ENCODE results near the gene LATS2. TPM values are rescaled to one million over a fixed set of nuclear protein-coding genes. Genes with fewer than 3 reads are reported as not detected.

Gene LATS2
- total and polyA plus RNA-seq, 2 of the 8 experiments (the other 6 are each of a cell fraction or from before 2014, with no cell fraction given): 8.3 to 26.2 TPM

GRCh38 chr13:21011378-21011777 lies 50.0 kb downstream of the LATS2 start (continued):
- TF ChIP-seq CHD7 (IDR thresholded peaks at IDR 0.05; ENCODE audit: insufficient replicate concordance, low read length): no peak
- TF ChIP-seq ZNF274 (IDR thresholded peaks at IDR 0.05; ENCODE audit: borderline replicate concordance, extremely low read depth, low read length): no peak
- no peak for TF ChIP-seq ASH2L (IDR thresholded peaks at IDR 0.05; ENCODE audit: low read length)
- no peak for TF ChIP-seq SIN3A (conservative IDR thresholded peaks at IDR 0.05 in 1 of 2, IDR thresholded peaks at IDR 0.05 in 1 of 2; ENCODE audit: low read depth in 1 of 2, low read length in 2 of 2)
- TF ChIP-seq CEBPB (IDR thresholded peaks at IDR 0.05; ENCODE audit: low read depth, low read length): no peak
- no peak for TF ChIP-seq HDAC2 (IDR thresholded peaks at IDR 0.05; ENCODE audit: borderline replicate concordance in 1 of 2, low read depth in 2 of 2, low read length in 2 of 2)
- no peak for TF ChIP-seq SP1 (IDR thresholded peaks at IDR 0.05; ENCODE audit: low read depth, low read length)
- no peak for TF ChIP-seq BRCA1 (IDR thresholded peaks at IDR 0.05; ENCODE audit: low read depth, low read length)
- no peak for TF ChIP-seq CTBP2 (IDR thresholded peaks at IDR 0.05; ENCODE audit: borderline replicate concordance, insufficient read depth, insufficient read length, low read length)
- no peak for TF ChIP-seq E2F6 (IDR thresholded peaks at IDR 0.05)
- TF ChIP-seq SIX5 (IDR thresholded peaks at IDR 0.05; ENCODE audit: low read depth, low read length): no peak
